Activated CD4-positive, CD25-positive, alpha-beta regulatory T cell treated with anti-CD3 and anti-CD28 coated beads, Interleukin-2, amount 50 U/mL, for 72 hours (primary cell): ENCODE data around the gene SLC37A1.
A peak's percentile ranks its signal among the peaks of the same experiment; 100 is the strongest.

Experiments used
- DNase-seq: peaks from one replicate; pipeline ENCODE4 v3.0.0; 2021

The SLC37A1 gene

DNA sequence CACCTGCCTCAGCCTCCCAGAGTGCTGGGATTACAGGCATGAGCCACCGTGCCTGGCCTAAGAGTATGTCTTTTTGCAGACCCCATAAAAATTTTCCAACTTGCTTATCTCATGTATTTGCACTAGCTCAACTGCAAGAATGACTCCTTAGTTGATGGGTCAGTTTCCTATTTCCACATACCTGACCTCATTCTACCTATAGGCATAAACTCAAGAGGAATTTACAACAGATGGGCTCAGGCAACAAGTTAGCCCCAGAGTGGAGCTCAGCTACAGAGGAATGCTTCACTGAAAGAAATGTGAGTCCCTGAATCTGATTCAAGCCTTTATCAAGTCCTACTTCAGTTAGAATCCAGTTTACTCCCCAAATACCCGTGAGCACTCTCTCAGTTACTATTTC lies 5.3 kb upstream of the SLC37A1 start:
- no peak for DNase-seq

DNA sequence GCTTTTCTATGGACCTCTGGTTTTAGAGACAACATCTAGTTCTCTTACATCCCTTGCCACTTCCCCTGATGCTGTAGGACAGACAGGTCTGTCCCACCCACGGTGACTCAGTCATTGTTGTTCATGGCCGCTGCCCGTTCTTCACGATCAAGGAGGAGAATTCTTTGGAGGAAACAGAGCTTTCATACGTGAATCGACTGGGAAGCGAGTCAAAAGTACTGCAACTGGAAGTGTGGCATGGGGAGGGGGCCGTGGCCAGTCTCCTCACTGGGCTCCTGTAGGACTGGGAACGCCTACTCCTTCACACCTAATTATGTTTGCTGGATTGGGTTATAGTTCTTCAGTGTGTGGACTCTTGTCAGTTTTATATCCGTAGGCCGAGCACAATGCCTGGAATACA lies 4.4 kb upstream of the SLC37A1 start:
- DNase-seq, result no peak

- DNase-seq, result no peak
Observed at GRCh38 chr21:42512346-42513034, 1.2 kb upstream of the SLC37A1 start.

- peak; percentile 67 for DNase-seq
Observed at GRCh38 chr21:42513985-42514882, 582 bp downstream of the SLC37A1 start.

DNA sequence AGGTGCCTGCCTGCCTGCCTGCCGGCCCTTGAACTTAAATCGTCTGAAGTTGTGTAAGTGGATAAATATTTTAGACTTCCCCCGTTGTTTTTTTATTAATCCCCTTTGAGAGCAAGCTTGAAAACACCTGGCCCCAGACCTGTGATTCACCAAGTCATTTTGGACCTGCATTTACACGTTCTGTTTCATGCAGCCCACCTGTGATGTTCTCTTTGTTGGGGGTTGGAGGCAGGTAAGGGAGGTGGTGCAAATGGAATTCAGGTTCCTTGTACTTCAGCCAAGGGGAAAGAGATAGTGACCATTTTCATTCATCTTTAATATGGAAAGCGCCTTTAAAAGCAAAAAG lies 1.2 kb downstream of the SLC37A1 start:
- no peak for DNase-seq

DNA sequence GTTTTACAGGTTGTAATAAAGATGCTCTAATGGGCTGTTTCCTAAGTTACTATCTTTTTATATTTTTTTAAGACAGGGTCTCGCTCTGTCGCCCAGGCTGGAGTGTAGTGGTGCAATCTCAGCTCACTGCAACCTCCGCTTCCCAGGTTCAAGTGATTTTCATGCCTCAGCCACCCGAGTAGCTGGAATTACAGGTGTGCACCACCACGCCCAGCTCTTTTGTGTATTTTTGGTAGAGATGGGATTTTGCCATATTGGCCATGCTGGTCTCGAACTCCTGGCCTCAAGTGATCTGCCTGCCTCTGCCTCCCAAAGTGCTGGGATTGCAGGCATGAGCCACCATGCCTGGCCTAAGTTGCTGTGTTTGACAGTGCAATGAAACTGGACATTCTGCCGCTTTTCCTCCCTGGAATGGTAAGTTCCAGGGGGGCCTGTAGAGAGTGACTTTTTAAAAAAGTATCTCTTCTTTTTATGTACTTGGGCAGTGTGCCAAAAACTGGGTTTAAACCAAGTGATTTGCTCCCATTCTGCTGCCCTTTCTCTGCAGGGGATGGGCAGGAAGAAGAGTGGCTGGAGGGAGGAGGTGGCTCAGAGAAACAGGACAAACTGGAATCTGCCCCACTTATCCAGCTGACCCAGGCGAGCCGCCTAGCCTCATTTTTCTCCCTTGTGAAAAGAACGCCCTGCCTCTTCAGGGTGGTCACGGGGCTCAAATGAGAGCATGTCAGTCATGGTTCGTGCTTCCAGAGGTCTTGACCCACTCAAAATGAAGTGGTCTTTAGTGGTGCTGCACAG lies 2.3 kb downstream of the SLC37A1 start:
- DNase-seq, result no peak

DNA sequence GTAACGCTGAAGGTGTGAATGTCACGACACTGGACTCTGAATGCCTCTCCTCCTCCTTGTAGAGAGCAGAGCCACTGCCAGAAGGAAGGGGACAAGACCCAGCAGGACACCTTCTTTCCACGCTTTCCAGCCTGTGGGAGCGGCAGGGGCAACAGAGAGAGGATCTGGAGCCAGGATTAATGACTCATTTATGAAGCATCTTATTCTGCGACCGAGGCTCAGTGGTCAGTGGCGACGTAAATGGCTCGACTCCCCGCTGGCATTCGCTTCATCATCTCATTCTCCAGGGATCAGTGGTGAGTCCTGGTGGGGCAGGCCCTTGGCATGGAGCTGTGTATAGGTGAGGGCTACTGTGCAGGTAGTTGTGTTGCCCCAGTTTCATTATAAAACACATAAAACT lies 4.6 kb downstream of the SLC37A1 start:
- DNase-seq, result no peak

DNA sequence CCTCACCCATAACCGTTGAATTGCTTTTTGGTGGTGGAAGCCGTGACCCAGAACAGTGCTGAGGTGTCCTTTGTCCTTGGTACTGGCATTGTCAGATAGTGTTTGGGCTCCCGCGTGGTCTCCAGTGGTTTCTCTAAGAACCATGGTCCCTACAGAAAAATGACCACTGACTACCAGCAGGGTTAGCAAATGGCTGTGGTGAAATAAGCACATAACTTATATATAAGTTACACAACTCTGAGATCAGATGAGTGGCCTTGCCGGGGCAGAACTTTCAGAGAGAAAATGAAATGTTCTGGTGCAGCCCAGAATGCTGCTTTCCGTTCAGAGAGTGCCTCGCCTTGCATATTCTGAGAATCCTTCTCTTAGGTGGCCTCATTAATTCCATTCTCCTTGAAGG lies 5.0 kb downstream of the SLC37A1 start:
- no peak for DNase-seq

GRCh38 chr21:42520628-42521253 lies 7.1 kb downstream of the SLC37A1 start:
- no peak for DNase-seq

DNA sequence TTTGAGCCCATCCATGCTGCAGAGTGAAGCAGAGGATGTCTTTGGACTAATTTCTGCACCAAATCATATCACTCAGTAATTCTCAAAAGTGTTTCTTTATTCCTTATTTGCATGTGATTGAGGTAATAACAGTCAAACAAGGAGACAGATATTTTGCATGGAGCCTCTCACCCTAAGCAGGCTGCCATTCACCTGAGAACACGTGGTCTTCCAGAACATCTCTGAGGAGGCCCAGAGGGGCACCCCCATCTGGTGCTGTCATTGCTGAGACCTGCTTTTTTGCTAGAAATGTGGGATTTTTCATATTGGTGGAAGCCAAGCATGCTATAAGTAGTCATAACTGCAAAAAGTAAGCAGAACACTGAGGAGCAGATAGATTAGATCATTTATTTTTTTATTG lies 7.7 kb downstream of the SLC37A1 start:
- DNase-seq, result no peak

DNA sequence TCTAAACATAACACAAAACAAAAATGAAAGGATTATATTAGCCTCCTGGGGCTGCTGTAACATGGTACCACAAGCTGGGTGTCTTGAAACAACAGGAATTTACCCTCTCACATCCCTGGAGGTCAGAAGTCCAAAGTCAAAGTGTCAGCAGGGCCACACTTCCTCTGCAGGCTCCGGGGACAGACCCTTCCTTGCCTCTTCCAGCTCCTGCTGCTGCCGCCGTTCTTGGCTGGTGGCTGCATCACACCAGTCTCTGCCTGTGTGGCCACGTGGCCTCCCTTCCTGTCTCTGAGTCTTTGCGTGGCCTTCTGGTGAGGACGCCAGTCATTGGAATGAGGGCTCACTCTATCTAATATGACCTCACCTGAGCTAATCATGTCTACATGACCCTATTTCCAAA lies 8.2 kb downstream of the SLC37A1 start:
- DNase-seq, result no peak

DNA sequence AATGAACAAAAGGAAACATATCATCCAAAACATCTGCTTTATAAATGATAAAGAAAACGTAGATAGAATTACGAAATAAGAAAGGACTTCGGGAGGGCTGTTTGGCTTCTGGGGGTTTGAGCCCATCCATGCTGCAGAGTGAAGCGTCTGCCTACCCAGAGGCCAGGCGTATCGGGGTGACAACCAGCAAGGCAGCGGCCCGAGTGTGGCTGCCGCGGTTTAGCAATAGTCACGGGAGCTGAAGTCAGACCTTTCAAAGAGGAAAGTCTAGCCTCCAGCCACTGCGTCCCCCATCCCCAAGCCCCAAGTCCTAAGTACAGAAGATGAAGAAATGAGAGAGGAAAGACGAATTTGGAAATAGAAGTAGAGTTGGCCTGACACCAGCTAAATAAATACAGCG lies 8.6 kb downstream of the SLC37A1 start:
- no peak for DNase-seq

DNA sequence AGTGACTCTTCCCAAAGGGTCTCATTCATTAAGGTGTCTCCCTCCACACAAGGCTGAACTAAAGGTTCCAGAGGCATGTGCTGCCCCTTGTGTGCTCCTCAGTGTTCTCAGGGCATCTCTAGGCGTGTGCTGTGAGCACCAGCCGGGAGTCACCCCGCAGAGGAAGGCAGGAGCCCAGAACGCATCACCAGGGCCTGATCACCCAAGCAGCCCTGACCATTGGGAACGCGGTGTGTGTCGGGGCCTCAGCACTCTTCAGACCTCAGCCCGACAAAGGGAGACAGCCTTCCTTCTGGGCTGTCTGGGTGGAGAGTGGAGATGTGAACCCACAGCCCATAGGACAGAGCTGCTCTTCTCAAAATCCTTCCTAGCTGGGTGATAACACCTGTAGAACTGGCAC lies 9.1 kb downstream of the SLC37A1 start:
- DNase-seq, result no peak

GRCh38 chr21:42523211-42523610 lies 9.6 kb downstream of the SLC37A1 start:
- DNase-seq, result no peak

GRCh38 chr21:42523941-42524340 lies 10.3 kb downstream of the SLC37A1 start:
- DNase-seq, result no peak

DNA sequence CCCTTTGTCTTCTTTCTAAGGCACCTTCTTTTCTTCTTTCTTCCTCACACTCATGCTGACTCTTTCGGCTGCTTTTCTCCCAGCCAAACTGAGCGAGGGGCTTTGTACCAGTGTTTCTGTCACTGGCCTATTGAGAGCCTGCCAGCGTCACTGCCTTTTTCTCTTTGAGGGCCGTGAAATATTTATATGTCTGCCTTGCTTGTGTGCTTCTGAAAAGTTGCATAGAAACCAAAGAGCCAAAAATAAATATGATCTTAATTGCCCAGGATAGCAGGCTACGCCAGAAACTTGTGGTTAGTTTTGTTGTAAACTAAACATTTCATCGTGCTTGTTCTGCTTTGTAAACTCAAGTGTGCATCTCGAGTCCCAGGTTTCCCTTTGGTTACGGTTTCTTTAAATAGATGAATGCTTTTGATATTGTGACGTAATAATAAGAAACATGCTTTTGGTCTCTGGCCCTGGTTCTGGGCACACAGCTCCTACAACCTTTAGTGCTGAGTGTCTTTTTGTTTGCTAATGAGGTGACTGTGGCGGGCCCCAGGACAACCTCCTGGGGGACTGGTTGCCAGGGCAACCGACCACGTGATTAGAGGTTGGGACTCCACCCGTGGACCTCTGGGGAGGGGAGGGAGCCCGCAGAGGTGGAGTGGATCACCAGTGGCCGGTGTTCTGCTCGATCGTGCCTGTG lies 10.8 kb downstream of the SLC37A1 start:
- DNase-seq, result no peak

GRCh38 chr21:42525029-42525581 lies 11.5 kb downstream of the SLC37A1 start:
- DNase-seq, result no peak

GRCh38 chr21:42525676-42526378 lies 12.2 kb downstream of the SLC37A1 start:
- DNase-seq, result no peak

DNA sequence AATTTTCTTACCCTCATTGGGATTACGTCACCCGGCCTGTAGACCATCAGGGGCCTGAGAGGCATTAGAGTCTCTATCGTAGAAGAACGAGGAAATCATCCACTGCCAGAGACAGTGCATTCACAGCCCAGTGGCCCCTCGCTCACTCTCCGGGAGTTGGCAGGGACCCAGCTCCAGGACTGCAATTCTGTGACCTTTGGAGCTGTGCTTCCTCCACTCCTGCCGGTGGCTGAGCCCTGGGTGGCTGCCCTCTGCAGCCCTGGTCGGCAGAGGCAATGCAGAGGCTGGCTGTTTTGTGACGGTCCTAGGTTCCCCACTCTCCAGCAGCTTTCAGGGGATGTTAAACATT lies 12.7 kb downstream of the SLC37A1 start:
- DNase-seq, result no peak

- DNase-seq, result no peak
Observed at GRCh38 chr21:42527127-42527488, 13.5 kb downstream of the SLC37A1 start.

GRCh38 chr21:42527489-42528158 lies 14.0 kb downstream of the SLC37A1 start:
- no peak for DNase-seq
